Activated CD4-positive, alpha-beta memory T cell treated with anti-CD3 and anti-CD28 coated beads for 36 hours (primary cell): ENCODE measurements around the gene P3R3URF. TPM values are rescaled to one million over a fixed set of nuclear protein-coding genes. Genes with fewer than 3 reads are reported as not detected.

Experiments used
- CTCF ChIA-PET: fragments of 350-600 bp; sonication (Branson Sonifier 250); formaldehyde crosslinking; loops from one replicate; lab custom pipeline; 2021; ENCODE audit warnings: antibody characterized with exemption, inconsistent platforms; lab: Charles Lee
- POLR2A ChIA-PET: fragments of 350-600 bp; sonication (Branson Sonifier 250); formaldehyde crosslinking; loops from one replicate; lab custom pipeline; 2021; ENCODE audit warnings: antibody characterized with exemption; lab: Charles Lee
- DNase-seq: peaks from one replicate; pipeline ENCODE4 v3.0.0-alpha.2; 2020
- H3K27ac Mint-ChIP-seq: one replicate; pipeline ENCODE4 v1.8.0; 2021; ENCODE audit warnings: mixed read lengths
- H3K27me3 Mint-ChIP-seq: one replicate; pipeline ENCODE4 v1.8.0; 2021; ENCODE audit warnings: mixed read lengths
- H3K36me3 Mint-ChIP-seq: one replicate; pipeline ENCODE4 v1.8.0; 2021; ENCODE audit warnings: mixed read lengths
- H3K4me1 Mint-ChIP-seq: one replicate; pipeline ENCODE4 v1.8.0; 2021; ENCODE audit warnings: low read depth, mixed read lengths
- H3K4me3 Mint-ChIP-seq: one replicate; pipeline ENCODE4 v1.8.0; 2021; ENCODE audit warnings: mild to moderate bottlenecking, mixed read lengths
- H3K9me3 Mint-ChIP-seq: one replicate; pipeline ENCODE4 v1.8.0; 2021; ENCODE audit warnings: mixed read lengths
- intact Hi-C: fragments of 100-400 bp; cut with micrococcal nuclease; formaldehyde crosslinking; loops from one replicate; pipeline ENCODE4 v1.15.1; 2023
- total RNA-seq, 2 experiments: library from RNA; stranded (reverse); gene quantifications; one replicate each; pipeline ENCODE4 v1.2.3, GENCODE V29; 2021

P3R3URF gene
- total RNA-seq, 2 experiments from 2014 or later: not detected

DNA sequence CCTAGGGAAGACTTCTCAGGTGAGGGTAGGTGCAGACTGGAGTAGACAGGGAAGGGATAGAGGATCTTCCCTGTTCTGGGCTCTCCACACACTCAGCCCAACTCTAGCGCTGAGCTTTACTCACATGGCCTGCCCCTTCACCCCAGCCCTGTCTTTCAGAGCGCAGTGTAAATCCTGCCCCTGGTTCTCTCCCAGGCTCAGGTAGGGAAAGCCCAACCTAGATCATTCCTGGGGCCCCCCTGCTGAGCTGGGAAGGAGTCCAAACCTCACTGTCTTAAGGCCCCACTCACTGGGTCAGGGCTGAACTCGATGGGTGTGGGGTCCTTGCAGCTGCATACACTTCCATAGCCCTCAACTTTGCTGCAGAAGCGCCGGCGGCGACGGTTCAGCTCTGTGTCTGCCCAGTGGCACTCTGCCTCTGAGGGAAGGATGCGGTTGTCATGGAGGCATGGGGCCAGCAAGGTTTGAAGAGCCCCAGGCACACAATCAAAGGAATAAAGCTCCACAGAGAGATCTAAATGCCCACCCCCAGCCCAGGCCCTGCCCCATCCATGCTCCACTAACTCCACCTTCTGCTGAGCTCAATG, 17.8 kb upstream of the P3R3URF start:
- Mint-ChIP-seq H3K4me3 (no peak overlapping the region), H3K9me3 (no peaks in the 10 kb centered on the region), H3K27ac (no peak overlapping the region), H3K36me3 (peaks cover 16% of the 10 kb centered on the region), H3K4me1 (peaks cover 13% of the 10 kb centered on the region), H3K27me3 (no peaks in the 10 kb centered on the region)
- no peak for DNase-seq
- POLR2A ChIA-PET: interaction anchor here (1.2 kb wide), 1 partner anchor 13 kb away, joined by 3 read pairs; no protein-coding TSS in a partner anchor
- intact Hi-C loops: no loop called here
- CTCF ChIA-PET: interaction anchor here (0.6 to 1.2 kb wide), 2 partner anchors 14 to 29 kb away, joined by 3 to 5 read pairs; no protein-coding TSS in a partner anchor

DNA sequence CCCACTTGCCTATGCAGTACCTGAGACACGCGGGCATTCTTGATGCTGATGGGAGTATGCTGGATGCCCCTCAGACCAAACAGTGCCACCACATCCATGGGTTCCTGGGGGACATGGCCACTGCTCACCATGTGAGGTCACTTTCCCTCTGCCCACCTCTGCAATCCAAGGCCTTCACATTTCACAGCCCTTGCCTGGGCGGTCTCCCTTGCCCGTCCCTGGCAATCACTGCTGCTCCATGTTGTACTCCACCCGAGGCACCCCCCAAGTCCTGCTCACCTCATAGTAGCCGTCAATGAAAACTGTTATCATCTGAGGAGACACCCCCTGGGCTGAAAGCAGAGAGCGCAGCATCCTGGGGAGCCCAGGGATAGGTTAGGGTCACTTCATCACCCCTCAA, 17.0 kb upstream of the P3R3URF start:
- CTCF ChIA-PET: interaction anchor here (1.1 to 1.2 kb wide), 2 partner anchors 30 kb away, joined by 5 to 7 read pairs; no protein-coding TSS in a partner anchor

DNA sequence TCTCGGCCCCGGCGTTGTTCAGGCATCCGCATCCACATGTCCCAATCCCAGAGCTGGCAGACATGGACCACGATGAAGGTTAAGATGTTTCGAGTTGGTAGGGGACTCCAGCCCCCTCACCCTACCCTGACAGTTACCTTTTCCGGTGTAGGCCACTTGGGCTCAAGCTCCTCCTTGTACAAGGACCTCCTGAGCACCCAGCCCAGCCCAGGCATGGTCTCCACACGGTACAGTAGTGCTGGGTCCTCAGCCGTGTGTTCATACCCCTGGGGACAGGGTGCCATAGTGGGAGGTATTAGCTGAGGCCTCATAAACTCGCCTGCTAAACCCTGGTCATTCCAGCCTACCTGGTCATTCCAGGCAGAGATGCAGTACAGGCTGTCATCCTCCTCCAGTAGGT, 15.9 kb upstream of the P3R3URF start:
- H3K27me3 Mint-ChIP-seq: no peaks in the 10 kb centered on the region
- POLR2A ChIA-PET: no interaction called here
- H3K36me3 Mint-ChIP-seq: peaks cover 20% of the 10 kb centered on the region
- intact Hi-C loops: no loop called here
- H3K4me3 Mint-ChIP-seq: no peak overlapping the region
- H3K27ac Mint-ChIP-seq: no peak overlapping the region
- no peaks in the 10 kb centered on the region for H3K9me3 Mint-ChIP-seq
- DNase-seq: no peak
- CTCF ChIA-PET: interaction anchor here (1.1 kb wide), 1 partner anchor 31 kb away, joined by 7 read pairs; no protein-coding TSS in a partner anchor
- H3K4me1 Mint-ChIP-seq: peaks cover 8% of the 10 kb centered on the region

More for the DNA sequence above, 17.0 kb upstream of the P3R3URF start:
- Mint-ChIP-seq H3K4me1 (peaks cover 11% of the 10 kb centered on the region), H3K27ac (no peak overlapping the region), H3K27me3 (no peaks in the 10 kb centered on the region), H3K4me3 (no peak overlapping the region), H3K9me3 (no peaks in the 10 kb centered on the region), H3K36me3 (peaks cover 16% of the 10 kb centered on the region)
- no peak for DNase-seq
- intact Hi-C loops: no loop called here
- POLR2A ChIA-PET: no interaction called here

DNA sequence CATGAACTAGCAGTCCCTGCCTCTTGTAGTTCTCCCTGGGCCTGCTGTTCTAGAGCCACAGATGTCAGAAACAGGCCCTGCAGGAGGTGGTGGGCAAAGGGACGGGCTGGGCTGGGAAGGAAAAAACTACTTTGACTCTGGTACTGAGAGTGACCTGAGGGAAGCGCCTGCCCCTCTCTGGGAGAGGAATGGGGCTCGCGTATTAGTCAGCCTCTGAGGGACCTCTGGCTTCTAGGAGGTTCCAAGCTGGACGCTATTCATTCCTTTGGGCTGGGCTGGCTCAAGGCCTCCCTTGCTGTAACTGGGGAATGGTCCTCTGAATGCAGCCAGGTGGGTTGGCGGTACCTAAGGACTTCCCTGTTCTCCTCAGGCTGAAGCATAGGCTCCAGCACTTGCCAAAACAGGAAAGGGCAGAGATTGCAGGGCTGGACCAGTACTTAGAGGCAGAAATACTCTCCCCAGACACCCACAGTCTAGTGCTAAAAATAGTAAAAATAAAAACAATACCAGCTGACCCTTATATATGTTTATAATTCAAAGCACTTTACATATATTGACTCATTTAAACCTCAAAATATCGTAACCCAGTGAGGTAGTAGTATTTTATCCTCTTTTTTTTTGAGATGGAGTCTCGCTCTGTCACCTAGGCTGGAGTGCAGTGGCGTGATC, 14.9 kb upstream of the P3R3URF start:
- H3K4me3 Mint-ChIP-seq: no peak overlapping the region
- no peak overlapping the region for H3K27ac Mint-ChIP-seq
- POLR2A ChIA-PET: no interaction called here
- H3K27me3 Mint-ChIP-seq: no peaks in the 10 kb centered on the region
- intact Hi-C loops: no loop called here
- CTCF ChIA-PET: no interaction called here
- peaks cover 16% of the 10 kb centered on the region for H3K36me3 Mint-ChIP-seq
- no peaks in the 10 kb centered on the region for H3K9me3 Mint-ChIP-seq
- DNase-seq: no peak
- no peaks in the 10 kb centered on the region for H3K4me1 Mint-ChIP-seq

DNA sequence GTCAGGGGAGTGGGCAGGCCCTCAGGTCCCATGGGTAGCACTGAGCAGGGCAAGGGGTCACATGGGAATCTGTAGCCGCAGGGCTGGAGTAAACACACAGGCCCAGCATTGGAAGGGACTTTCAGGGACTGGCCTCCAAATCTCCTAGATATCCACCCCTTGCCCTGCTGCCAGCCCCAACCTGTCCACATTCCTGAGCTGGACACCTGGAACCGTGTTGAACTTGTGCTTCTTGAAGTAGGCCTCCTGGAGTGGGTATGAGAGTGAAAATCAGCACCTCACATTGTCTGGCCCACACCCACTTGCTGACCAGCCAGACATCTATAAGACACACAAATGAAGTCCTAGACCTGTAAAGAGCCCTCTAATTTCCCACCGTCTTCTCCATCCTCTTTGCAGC, 14.3 kb upstream of the P3R3URF start:
- intact Hi-C loops: no loop called here
- POLR2A ChIA-PET: interaction anchor here (0.6 kb wide), 1 partner anchor 143 kb away, joined by 4 read pairs; no protein-coding TSS in a partner anchor
- H3K9me3 Mint-ChIP-seq: no peaks in the 10 kb centered on the region
- CTCF ChIA-PET: no interaction called here
- no peak for DNase-seq
- H3K36me3 Mint-ChIP-seq: peaks cover 13% of the 10 kb centered on the region
- peaks cover 5% of the 10 kb centered on the region for H3K4me1 Mint-ChIP-seq
- H3K27me3 Mint-ChIP-seq: no peaks in the 10 kb centered on the region
- H3K4me3 Mint-ChIP-seq: no peak overlapping the region
- H3K27ac Mint-ChIP-seq: no peak overlapping the region

DNA sequence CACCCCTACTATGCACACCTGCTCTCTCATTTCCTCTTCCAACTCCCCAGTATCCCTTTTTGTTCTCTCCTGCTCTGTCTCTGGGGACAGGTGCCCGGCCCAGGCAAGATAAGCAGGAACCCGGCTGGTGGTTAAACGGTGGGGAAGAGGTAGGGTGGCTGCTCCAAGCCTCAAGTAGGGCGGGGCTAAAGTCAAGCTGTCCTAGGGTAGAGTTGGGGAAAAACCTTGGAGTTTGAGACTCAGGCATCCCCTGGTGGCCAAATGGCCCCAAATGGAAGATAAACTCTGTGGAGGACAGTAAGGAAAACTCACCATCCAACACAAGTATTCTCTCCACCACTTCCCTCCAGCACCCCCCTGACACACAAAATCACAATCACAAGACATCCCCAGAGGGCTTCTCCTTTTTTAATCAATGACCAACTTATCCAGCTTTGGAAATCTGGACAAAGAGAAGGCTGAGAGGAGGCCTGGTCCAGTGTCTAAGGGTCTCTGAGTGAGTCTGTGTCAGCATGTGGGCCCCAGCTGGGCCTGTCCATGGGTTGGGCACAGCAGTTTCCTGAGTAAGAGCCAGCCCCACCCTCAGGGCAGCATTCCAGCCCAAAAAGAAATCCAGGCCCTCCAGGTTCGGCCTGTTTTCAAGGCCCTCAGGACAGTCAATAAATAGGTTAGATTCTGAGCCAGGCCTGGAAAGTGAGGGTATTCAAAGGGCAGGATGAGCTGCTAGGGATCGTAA, 12.2 kb upstream of the P3R3URF start:
- Mint-ChIP-seq H3K9me3 (no peaks in the 10 kb centered on the region), H3K4me1 (peaks cover 22% of the 10 kb centered on the region), H3K27ac (no peak overlapping the region), H3K27me3 (no peaks in the 10 kb centered on the region), H3K36me3 (peaks cover 13% of the 10 kb centered on the region), H3K4me3 (no peak overlapping the region)
- ChIA-PET CTCF (interaction anchor here (0.6 kb wide), 1 partner anchor 238 kb away, joined by 4 read pairs; no protein-coding TSS in a partner anchor), POLR2A (no interaction called here)
- DNase-seq: no peak
- intact Hi-C loops: loop anchor here (10.0 kb wide), 1 partner anchor 504 kb away; the partner anchor contains the start of genes GPBP1L1 and TMEM69

DNA sequence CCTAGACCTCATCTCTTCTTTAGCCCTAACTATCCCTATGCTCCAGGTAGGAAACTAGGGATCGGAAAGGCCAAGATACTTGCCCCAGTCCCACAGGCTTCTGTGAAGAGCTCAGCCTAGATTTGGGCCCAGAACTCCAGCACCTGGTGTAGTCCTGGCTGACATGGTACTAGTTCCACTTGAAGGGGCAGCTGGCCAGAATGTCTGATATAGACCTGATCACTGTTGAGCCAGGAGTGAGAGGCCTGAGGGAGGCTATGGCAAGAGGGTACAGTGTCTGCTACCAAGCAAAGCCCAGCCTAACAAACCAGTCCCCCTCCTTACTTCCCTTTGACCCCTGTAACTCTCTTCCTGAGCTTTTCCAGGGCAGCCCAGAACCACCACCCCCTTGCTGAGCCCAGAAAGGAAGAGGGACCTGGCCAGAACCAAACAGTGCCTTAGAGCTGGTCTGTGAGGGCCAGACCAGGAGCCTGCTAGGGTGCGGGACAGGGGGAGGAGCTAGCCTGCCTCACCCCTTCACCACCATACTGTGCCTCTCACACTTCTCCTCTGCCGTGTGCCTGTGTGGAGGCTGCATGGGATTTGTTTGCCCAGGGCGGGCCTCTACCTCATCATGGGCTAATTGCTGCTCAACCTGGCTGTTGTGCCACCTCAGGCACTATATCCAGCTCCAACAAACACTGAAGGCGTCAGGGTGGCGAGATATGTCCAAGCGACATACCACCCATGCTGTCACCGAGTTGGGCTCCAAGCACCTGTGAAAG, 11.0 kb upstream of the P3R3URF start:
- Mint-ChIP-seq H3K4me3 (no peak overlapping the region), H3K27ac (no peak overlapping the region), H3K36me3 (peaks cover 11% of the 10 kb centered on the region), H3K9me3 (no peaks in the 10 kb centered on the region), H3K27me3 (no peaks in the 10 kb centered on the region), H3K4me1 (peaks cover 22% of the 10 kb centered on the region)
- intact Hi-C loops: loop anchor here (10.0 kb wide), 1 partner anchor 502 kb away; the partner anchor contains the start of genes GPBP1L1 and TMEM69
- no peak for DNase-seq
- ChIA-PET CTCF (interaction anchor here (0.7 to 1.4 kb wide), 2 partner anchors 36 to 174 kb away, joined by 3 to 4 read pairs; no protein-coding TSS in a partner anchor), POLR2A (no interaction called here)

DNA sequence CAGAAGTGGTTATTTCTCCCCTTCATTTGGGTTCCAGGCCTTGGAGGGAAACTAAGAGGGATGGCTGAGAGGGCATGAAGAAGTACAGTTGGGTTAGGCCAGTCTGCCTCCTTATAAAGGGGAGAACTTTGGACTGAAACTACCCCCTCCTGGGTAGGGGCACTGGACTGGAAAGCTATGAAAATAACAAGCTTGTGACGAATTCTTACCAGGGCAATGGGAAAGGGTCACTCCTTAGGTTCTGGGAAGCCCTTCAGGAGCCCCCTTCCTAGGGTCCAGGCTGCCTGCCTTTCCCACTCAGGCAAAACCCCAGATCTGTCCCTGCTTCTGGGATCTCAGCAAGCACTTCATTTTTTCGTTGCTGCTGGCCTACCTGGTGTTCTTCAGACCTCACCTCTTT, 9.8 kb upstream of the P3R3URF start:
- H3K36me3 Mint-ChIP-seq: peaks cover 8% of the 10 kb centered on the region
- CTCF ChIA-PET: no interaction called here
- no peaks in the 10 kb centered on the region for H3K9me3 Mint-ChIP-seq
- H3K27me3 Mint-ChIP-seq: no peaks in the 10 kb centered on the region
- H3K27ac Mint-ChIP-seq: no peak overlapping the region
- no peak for DNase-seq
- POLR2A ChIA-PET: no interaction called here
- peaks cover 22% of the 10 kb centered on the region for H3K4me1 Mint-ChIP-seq
- no peak overlapping the region for H3K4me3 Mint-ChIP-seq
- intact Hi-C loops: loop anchor here (10.0 kb wide), 1 partner anchor 501 kb away; the partner anchor contains the start of genes GPBP1L1 and TMEM69

DNA sequence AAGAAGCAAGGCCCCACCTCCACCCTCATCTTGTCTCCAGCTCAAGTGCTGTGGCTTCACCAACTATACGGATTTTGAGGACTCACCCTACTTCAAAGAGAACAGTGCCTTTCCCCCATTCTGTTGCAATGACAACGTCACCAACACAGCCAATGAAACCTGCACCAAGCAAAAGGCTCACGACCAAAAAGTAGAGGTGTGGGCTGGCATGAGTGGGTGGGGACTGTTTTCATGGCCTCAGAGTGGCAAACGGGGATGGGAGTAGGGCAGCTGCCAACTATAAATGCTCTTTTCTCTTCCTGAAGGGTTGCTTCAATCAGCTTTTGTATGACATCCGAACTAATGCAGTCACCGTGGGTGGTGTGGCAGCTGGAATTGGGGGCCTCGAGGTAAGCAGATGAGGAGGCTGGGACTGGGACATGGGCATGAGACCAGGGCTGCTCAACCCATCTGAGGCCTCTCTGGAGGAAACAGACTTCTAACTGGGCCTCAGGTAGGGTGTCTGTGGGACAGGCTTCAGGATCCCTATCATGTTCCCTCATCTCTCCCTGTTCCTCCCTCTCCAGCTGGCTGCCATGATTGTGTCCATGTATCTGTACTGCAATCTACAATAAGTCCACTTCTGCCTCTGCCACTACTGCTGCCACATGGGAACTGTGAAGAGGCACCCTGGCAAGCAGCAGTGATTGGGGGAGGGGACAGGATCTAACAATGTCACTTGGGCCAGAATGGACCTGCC, 8.8 kb upstream of the P3R3URF start:
- peaks cover 8% of the 10 kb centered on the region for H3K36me3 Mint-ChIP-seq
- POLR2A ChIA-PET: no interaction called here
- peaks cover 22% of the 10 kb centered on the region for H3K4me1 Mint-ChIP-seq
- CTCF ChIA-PET: interaction anchor here (0.6 to 6.6 kb wide), 4 partner anchors 24 to 162 kb away, joined by 3 to 67 read pairs (median 22); no protein-coding TSS in a partner anchor
- intact Hi-C loops: loop anchor here (1.0 to 10.0 kb wide), 3 partner anchors 13 to 500 kb away; partner anchors contain the start of genes GPBP1L1, POMGNT1 and TMEM69
- no peaks in the 10 kb centered on the region for H3K27me3 Mint-ChIP-seq
- no peaks in the 10 kb centered on the region for H3K9me3 Mint-ChIP-seq
- peak; percentile 87 for DNase-seq
- peak overlapping the region; percentile 69 for H3K4me3 Mint-ChIP-seq
- peak overlapping the region; percentile 89 for H3K27ac Mint-ChIP-seq

DNA sequence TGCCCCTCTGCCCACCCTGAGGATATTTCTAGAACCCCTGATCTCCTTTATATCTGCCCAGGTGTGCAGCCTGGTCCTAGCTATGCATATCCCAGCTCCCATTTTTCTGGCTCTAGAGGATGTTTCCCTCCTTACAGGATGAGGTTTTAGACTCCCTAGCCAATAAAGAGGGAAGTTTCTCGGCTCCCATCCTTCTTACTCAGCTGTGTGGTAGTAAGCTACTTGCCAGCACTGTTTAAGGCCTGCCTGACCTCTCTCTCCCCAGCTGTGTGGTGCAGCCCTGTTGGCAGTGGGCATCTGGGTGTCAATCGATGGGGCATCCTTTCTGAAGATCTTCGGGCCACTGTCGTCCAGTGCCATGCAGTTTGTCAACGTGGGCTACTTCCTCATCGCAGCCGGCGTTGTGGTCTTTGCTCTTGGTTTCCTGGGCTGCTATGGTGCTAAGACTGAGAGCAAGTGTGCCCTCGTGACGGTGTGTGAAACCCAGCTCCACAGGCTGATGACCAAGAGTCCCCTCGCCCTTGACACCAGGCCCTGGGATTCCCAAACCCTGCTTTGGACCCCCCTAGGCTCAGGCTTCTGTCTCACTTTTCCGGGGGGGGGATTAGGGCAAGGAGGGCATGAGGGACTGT, 7.8 kb upstream of the P3R3URF start:
- CTCF ChIA-PET: interaction anchor here (0.6 to 6.6 kb wide), 4 partner anchors 25 to 164 kb away, joined by 3 to 67 read pairs (median 22); no protein-coding TSS in a partner anchor
- Mint-ChIP-seq H3K36me3 (peaks cover 5% of the 10 kb centered on the region), H3K9me3 (no peaks in the 10 kb centered on the region), H3K27me3 (no peaks in the 10 kb centered on the region), H3K4me3 (no peak overlapping the region), H3K4me1 (peaks cover 22% of the 10 kb centered on the region), H3K27ac (peak overlapping the region; percentile 89)
- POLR2A ChIA-PET: no interaction called here
- DNase-seq: no peak
- intact Hi-C loops: loop anchor here (2.0 to 10.0 kb wide), 2 partner anchors 39 to 499 kb away; partner anchors contain the start of genes GPBP1L1 and TMEM69
